GM12873 (cell line): ENCODE data around the gene CDK14.

Experiments used
- TF ChIP-seq, protein P1 (sequence below): IDR thresholded peaks from 2 replicates; pipeline ENCODE4 v1.5.1; 2012; ENCODE audit warnings: low read depth, mild to moderate bottlenecking, moderate library complexity, low read length, control low read depth; ENCODE audit not compliant: insufficient read depth; ENCODE audit errors: missing control alignments

Gene CDK14

DNA sequence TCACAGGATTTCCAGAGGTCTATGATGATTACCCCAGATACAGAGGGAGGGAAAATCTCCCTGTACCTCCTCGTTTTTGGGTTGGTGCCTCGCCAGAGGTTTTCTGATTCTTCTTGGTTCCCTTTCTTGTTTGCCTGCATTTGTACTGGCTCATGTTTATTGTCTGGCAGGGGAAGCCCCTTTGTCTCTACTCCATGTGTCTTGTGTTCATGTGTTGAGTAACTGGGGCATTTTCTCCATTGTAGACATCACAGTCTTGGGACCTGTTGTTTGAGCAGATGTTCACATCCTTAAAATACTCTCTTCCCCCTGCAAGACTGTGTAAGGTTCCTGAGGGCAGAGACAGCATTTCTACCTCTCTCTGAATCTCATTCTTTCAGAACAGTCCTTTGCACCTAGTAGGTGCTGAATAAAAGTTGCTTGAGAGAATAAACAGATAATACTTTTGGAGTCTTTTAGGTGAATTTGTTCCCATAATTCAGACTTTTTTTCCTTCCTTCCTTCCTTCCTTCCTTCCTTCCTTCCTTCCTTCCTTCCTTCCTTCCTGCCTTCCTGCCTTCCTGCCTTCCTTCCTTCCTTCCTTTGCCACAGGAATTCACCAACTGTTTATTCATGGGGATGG is 25.1 kb downstream of the CDK14 start:
- TF ChIP-seq, protein P1, sequence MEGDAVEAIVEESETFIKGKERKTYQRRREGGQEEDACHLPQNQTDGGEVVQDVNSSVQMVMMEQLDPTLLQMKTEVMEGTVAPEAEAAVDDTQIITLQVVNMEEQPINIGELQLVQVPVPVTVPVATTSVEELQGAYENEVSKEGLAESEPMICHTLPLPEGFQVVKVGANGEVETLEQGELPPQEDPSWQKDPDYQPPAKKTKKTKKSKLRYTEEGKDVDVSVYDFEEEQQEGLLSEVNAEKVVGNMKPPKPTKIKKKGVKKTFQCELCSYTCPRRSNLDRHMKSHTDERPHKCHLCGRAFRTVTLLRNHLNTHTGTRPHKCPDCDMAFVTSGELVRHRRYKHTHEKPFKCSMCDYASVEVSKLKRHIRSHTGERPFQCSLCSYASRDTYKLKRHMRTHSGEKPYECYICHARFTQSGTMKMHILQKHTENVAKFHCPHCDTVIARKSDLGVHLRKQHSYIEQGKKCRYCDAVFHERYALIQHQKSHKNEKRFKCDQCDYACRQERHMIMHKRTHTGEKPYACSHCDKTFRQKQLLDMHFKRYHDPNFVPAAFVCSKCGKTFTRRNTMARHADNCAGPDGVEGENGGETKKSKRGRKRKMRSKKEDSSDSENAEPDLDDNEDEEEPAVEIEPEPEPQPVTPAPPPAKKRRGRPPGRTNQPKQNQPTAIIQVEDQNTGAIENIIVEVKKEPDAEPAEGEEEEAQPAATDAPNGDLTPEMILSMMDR: no peak

DNA sequence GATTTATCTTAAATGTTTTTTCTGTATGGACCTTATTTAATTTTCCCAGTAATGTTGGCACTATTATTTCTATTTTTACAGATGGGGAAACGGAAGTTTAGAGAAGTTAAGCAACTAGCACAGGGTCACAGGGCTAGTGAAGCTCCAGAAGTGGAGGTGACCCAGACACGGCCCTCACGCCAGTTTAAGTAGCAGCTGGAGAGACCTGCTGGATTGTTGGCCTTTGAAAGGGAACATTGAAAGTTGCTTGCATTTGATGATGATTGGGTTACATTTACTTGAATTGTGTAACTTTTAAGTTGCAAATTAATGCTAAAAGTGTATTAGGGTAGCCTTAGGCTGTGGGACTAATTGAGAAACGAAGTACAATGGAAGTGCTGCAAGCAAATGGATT is 25.6 kb downstream of the CDK14 start:
- TF ChIP-seq, protein P1: no peak

DNA sequence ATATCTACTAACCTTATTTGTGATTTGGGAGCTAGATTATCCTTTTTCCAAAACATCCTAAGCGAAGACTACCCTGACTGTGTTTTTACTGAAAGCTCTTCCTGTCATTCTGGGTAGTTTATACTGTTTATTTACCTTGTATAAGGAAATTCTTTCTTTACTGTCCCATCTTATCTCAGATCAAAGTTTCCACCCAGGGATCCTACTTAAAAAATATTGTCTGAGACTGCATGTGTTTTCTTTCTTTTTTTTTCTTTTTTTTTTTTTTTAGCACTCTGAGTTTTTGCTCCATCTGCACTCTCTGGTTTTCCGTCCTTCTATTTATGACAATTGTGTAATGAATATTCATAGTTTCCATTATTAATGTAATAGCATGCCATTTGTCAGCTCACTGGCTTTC is 26.5 kb downstream of the CDK14 start:
- TF ChIP-seq, protein P1: no peak

DNA sequence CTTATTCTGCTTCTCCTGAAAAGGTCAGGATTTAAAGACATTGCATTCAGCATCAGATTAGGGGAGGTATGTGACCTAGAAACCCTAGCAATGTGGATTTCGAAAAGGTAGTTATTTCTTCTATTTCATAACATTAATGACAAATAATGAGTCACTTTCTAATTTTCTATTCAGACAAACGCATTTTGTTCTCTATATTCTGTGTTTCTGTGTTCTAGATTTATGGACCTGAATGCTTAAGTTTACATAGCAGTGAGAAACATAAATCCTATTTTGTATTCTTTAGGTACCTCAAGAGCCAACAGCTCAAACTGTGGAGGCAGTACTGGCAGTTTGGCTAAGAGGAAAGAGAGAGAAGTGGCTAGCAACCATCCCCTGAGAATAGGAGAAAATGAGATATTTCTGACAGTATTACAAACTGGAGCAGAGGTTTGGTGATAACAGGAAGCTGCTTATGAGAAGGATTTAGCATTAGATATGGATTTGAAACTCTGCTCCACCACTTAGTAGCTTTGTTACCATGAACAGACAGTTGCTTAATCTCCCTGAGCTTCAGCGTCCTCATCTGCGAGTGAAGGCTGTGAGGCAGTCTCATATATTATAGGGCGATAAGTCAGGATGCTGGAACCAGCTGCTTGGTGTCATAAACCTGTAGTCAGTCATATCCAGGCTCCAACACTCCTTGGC is 28.2 kb downstream of the CDK14 start:
- TF ChIP-seq, protein P1: no peak

DNA sequence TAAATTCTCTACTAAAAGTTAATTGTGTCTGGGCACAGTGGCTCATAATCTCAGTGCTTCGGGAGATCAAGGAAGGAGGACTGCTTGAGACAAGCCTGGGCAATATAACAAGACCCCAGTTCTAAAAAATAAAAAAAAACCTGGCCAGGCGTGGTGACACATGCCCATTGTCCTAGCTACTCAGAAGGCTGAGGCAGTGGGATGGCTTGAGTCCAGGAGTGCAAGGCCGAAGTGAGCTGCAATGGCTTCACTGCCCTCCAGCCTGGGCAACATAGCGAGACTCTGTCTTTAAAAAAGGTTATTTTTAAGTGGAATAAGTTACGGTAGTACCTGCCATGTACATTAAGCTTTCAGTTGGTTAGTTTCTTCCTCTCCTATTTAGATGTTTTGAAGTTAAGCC is 28.9 kb downstream of the CDK14 start:
- TF ChIP-seq, protein P1: no peak

DNA sequence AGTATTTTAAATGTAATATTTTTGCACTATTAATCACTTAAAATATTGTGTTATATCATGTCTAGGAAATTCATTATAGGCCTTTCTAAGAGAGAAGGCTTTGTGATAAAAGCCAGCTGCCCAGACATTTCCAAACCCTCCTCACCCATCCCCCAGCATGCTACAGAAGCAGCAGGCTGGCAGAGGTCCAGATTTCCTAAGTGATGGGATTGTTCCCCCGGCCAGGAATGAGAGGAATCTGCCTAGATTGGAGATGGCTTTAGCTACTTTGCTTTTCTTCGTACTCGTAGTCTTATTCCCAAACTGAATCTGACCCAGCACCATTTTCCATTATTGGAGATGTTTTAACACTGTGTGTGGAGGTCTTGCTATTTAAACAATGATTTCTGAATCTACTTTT is 29.4 kb downstream of the CDK14 start:
- TF ChIP-seq, protein P1: no peak

DNA sequence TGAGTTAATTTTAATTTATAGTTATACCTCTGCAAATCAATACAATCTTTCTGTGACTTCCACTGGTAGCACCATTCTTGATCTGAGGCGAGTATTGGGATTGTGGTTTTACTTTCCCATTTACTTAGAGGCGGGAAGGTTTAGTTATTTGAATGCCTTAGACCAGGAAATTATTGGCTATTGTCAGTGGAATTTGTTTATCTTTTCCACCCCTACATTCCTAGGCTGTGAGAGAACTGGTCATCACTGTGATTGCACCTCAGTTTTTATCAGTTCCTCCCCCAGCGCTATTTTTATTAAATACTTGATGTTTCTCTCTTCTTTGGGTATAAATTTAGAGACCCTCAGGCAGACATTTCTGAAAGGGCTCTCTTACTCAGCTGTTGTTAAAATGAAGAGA is 29.9 kb downstream of the CDK14 start:
- TF ChIP-seq, protein P1: no peak
